Measurements from ENCODE around the gene ARL2BP. TPM values are rescaled to one million over a fixed set of nuclear protein-coding genes. Genes with fewer than 3 reads are reported as not detected.
A peak's percentile ranks its signal among the peaks of the same experiment; 100 is the strongest.

ARL2BP gene
- total and polyA plus RNA-seq, 2 of the 13 experiments (the other 11 are each of a cell fraction or from before 2014, with no cell fraction given) = 64.3 to 67.6 TPM

DNA sequence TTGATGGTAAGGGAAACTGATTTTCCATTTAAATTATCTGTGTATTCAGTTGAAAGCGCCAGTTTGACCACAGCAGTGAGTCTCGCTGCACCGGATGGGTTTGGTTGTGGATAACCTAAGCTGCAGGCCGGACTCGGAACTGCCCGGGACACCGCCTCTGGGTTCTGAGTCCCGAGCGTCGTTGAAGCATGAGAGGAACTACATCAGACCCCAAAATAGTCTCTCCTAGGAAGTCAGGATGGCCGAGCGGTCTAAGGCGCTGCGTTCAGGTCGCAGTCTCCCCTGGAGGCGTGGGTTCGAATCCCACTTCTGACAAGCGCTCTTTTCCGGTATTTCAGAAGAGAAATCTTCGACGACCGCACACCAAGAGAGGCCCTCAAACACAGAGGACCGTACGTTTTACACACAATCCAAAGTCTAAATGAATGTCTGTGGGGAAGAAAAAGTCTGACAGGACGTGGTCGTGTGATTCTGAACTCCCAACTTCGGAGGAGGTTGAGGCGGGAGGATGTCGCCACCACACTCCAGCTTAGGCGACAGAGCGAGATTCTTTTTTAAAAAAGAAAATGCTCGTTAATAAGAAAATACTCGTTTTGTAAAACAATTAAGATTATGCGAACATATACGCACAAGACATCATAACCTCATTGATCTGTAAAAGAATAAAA lies 54.8 kb downstream of the ARL2BP start (continued):
- TF ChIP-seq, protein P1, sequence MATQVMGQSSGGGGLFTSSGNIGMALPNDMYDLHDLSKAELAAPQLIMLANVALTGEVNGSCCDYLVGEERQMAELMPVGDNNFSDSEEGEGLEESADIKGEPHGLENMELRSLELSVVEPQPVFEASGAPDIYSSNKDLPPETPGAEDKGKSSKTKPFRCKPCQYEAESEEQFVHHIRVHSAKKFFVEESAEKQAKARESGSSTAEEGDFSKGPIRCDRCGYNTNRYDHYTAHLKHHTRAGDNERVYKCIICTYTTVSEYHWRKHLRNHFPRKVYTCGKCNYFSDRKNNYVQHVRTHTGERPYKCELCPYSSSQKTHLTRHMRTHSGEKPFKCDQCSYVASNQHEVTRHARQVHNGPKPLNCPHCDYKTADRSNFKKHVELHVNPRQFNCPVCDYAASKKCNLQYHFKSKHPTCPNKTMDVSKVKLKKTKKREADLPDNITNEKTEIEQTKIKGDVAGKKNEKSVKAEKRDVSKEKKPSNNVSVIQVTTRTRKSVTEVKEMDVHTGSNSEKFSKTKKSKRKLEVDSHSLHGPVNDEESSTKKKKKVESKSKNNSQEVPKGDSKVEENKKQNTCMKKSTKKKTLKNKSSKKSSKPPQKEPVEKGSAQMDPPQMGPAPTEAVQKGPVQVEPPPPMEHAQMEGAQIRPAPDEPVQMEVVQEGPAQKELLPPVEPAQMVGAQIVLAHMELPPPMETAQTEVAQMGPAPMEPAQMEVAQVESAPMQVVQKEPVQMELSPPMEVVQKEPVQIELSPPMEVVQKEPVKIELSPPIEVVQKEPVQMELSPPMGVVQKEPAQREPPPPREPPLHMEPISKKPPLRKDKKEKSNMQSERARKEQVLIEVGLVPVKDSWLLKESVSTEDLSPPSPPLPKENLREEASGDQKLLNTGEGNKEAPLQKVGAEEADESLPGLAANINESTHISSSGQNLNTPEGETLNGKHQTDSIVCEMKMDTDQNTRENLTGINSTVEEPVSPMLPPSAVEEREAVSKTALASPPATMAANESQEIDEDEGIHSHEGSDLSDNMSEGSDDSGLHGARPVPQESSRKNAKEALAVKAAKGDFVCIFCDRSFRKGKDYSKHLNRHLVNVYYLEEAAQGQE (IDR thresholded peaks at IDR 0.05; ENCODE audit: borderline replicate concordance in 1 of 2, low read depth in 1 of 2, low read length in 2 of 2) = no peak
- no peak for TF ChIP-seq POLR2G (IDR thresholded peaks at IDR 0.05; ENCODE audit: low read depth, low read length)
- peak; percentile 96; the same call in 1 of the 2 replicates for TF ChIP-seq ZNF33A (CRISPR knock-in tag; IDR thresholded peaks at IDR 0.05; ENCODE audit: borderline replicate concordance)
- TF ChIP-seq ZNF431 (CRISPR knock-in tag; IDR thresholded peaks at IDR 0.05; ENCODE audit: borderline replicate concordance, low read depth) = no peak; the same call in 1 of the 2 replicates
- 0 out of 2 replicates have a peak, but pooled peaks have one; percentile 92 for TF ChIP-seq ZFP62 (CRISPR knock-in tag; IDR thresholded peaks at IDR 0.05)
- peak; percentile 96 for TF ChIP-seq TP53 (CRISPR knock-in tag; conservative IDR thresholded peaks at IDR 0.05)
- no peak; the same call in 1 of the 2 replicates for TF ChIP-seq PHF20 (CRISPR knock-in tag; IDR thresholded peaks at IDR 0.05)
- peak; percentile 58; the same call in 1 of the 2 replicates for TF ChIP-seq ZNF460 (CRISPR knock-in tag; IDR thresholded peaks at IDR 0.05; ENCODE audit: borderline replicate concordance)
- no peak for TF ChIP-seq JDP2 (CRISPR knock-in tag; IDR thresholded peaks at IDR 0.05; ENCODE audit: borderline replicate concordance)
- no peak for TF ChIP-seq TCF12 (IDR thresholded peaks at IDR 0.05)
- TF ChIP-seq TCF12 (CRISPR knock-in tag; IDR thresholded peaks at IDR 0.05) = no peak; the same call in 1 of the 2 replicates
- no peak for TF ChIP-seq PAX8 (CRISPR knock-in tag; IDR thresholded peaks at IDR 0.05; ENCODE audit: borderline replicate concordance)
- TF ChIP-seq, protein P2, sequence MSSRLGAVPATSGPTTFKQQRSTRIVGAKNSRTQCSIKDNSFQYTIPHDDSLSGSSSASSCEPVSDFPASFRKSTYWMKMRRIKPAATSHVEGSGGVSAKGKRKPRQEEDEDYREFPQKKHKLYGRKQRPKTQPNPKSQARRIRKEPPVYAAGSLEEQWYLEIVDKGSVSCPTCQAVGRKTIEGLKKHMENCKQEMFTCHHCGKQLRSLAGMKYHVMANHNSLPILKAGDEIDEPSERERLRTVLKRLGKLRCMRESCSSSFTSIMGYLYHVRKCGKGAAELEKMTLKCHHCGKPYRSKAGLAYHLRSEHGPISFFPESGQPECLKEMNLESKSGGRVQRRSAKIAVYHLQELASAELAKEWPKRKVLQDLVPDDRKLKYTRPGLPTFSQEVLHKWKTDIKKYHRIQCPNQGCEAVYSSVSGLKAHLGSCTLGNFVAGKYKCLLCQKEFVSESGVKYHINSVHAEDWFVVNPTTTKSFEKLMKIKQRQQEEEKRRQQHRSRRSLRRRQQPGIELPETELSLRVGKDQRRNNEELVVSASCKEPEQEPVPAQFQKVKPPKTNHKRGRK (CRISPR knock-in tag; IDR thresholded peaks at IDR 0.05) = no peak
- peak; percentile 91 for TF ChIP-seq ELF3 (CRISPR knock-in tag; IDR thresholded peaks at IDR 0.05)
- TF ChIP-seq, protein P3, sequence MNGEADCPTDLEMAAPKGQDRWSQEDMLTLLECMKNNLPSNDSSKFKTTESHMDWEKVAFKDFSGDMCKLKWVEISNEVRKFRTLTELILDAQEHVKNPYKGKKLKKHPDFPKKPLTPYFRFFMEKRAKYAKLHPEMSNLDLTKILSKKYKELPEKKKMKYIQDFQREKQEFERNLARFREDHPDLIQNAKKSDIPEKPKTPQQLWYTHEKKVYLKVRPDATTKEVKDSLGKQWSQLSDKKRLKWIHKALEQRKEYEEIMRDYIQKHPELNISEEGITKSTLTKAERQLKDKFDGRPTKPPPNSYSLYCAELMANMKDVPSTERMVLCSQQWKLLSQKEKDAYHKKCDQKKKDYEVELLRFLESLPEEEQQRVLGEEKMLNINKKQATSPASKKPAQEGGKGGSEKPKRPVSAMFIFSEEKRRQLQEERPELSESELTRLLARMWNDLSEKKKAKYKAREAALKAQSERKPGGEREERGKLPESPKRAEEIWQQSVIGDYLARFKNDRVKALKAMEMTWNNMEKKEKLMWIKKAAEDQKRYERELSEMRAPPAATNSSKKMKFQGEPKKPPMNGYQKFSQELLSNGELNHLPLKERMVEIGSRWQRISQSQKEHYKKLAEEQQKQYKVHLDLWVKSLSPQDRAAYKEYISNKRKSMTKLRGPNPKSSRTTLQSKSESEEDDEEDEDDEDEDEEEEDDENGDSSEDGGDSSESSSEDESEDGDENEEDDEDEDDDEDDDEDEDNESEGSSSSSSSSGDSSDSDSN (CRISPR knock-in tag; IDR thresholded peaks at IDR 0.05) = peak; percentile 85
- TF ChIP-seq NR2F2 (IDR thresholded peaks at IDR 0.05; ENCODE audit: borderline replicate concordance, low read depth) = peak; percentile 69; the same call in 1 of the 2 replicates
- TF ChIP-seq ESRRA (CRISPR knock-in tag; IDR thresholded peaks at IDR 0.05; ENCODE audit: low read depth) = peak; percentile 71; the same call in 1 of the 2 replicates
- peak; percentile 68; the same call in 1 of the 2 replicates for TF ChIP-seq SIX1 (CRISPR knock-in tag; IDR thresholded peaks at IDR 0.05; ENCODE audit: borderline replicate concordance)
